ENCODE measurements around the gene SLC45A1. TPM values are rescaled to one million over a fixed set of nuclear protein-coding genes. Genes with fewer than 3 reads are reported as not detected.

SLC45A1 gene
- total and polyA plus RNA-seq, 2 of the 4 experiments (the other 2 are of a cell fraction) = 0.72 to 3.9 TPM

GRCh38 chr1:8312235-8313218 lies 5.4 kb upstream of the SLC45A1 start:
- peak overlapping the region; percentile 39 for H2BK120ac ChIP-seq (ENCODE audit: low read depth, low read length)
- peak overlapping the region; percentile 61; the same call in 1 of the 2 replicates for H4K91ac ChIP-seq (ENCODE audit: insufficient read depth, low read depth, low read length)
- peak overlapping the region; percentile 92 for H2AK5ac ChIP-seq (ENCODE audit: low read depth, low read length)
- H4K20me1 ChIP-seq (ENCODE audit: insufficient read depth, low read length) = no peaks in the 10 kb centered on the region
- TF ChIP-seq MAZ (IDR thresholded peaks at IDR 0.05; ENCODE audit: borderline replicate concordance, low read depth, low read length) (no peak), POLR2A (IDR thresholded peaks at IDR 0.05; ENCODE audit: low read depth, low read length) (no peak), BHLHE40 (IDR thresholded peaks at IDR 0.05; ENCODE audit: low read depth, low read length) (no peak), MXI1 (IDR thresholded peaks at IDR 0.05; ENCODE audit: borderline replicate concordance, low read depth, low read length) (no peak)
- H3K4me1 ChIP-seq (ENCODE audit: control insufficient read depth, insufficient read depth, low read length) = peaks cover 3% of the 10 kb centered on the region; the same call in 1 of the 2 replicates
- no peaks in the 10 kb centered on the region; the same call in 1 of the 2 replicates for H3K9me1 ChIP-seq (ENCODE audit: insufficient read depth, low read length)
- peak overlapping the region; percentile 31; the same call in 1 of the 2 replicates for H3K4ac ChIP-seq (ENCODE audit: low read depth, low read length)
- H3K18ac ChIP-seq (ENCODE audit: low read depth, low read length) = no peak overlapping the region
- peak overlapping the region in 1 of 2 experiments; percentile 1; a peak in 1 of 4 replicates for H4K8ac ChIP-seq (ENCODE audit: low read depth in 2 of 2, low read length in 2 of 2)
- no peak overlapping the region for H3K23ac ChIP-seq (ENCODE audit: low read depth, low read length)
- no peaks in the 10 kb centered on the region for H3K36me3 ChIP-seq (ENCODE audit: control insufficient read depth, insufficient read depth, low read length)
- no peak overlapping the region for H2AK9ac ChIP-seq (replicated peaks; ENCODE audit: low read depth, low read length, poor library complexity)
- H2BK20ac ChIP-seq (ENCODE audit: low read depth, low read length) = no peak overlapping the region; the same call in 1 of the 2 replicates
- H3K14ac ChIP-seq (replicated peaks; ENCODE audit: low read depth, low read length) = no peak overlapping the region
- intact Hi-C loops (cut with micrococcal nuclease) = loop anchor here (5.0 to 10.0 kb wide), 2 partner anchors 215 to 648 kb away; no protein-coding TSS in a partner anchor
- ATAC-seq (ENCODE audit: low read depth) (no peak), DNase-seq (no peak)
- no peak overlapping the region for H2AFZ ChIP-seq (replicated peaks; ENCODE audit: low read length, poor library complexity)
- H3K56ac ChIP-seq (ENCODE audit: extremely low read depth, insufficient read depth, low read length) = no peak overlapping the region
- in situ Hi-C loops (cut with MboI; ENCODE audit: low sequenced_read_pairs) = loop anchor here (5.0 to 25.0 kb wide), 3 partner anchors 295 to 650 kb away; no protein-coding TSS in a partner anchor
- peaks cover 2% of the 10 kb centered on the region; the same call in 1 of the 2 replicates for H3K9me3 ChIP-seq (ENCODE audit: control insufficient read depth, insufficient read depth, low read length)
- WGBS, 2 experiments (ENCODE audit: extremely low coverage in 2 of 2, insufficient read length in 1 of 2) = 100% methylated on average over 1 of the region's 17 CpGs; no CpG with 5 or more reads in 1 of the 2 experiments
- H3K79me1 ChIP-seq (ENCODE audit: low read depth in 1 of 2, low read length in 2 of 2) = peaks cover 0 to 1% of the 10 kb centered on the region in 2 experiments; a peak in 1 of 4 replicates
- no peaks in the 10 kb centered on the region for H3K27me3 ChIP-seq (ENCODE audit: control insufficient read depth, insufficient read depth, low read length)
- dilution Hi-C loops (cut with HindIII; ENCODE audit: low sequenced_read_pairs, unreplicated experiment) = loop anchor here (25.0 kb wide), 1 partner anchor 300 kb away; no protein-coding TSS in a partner anchor
- H3K27ac ChIP-seq (ENCODE audit: insufficient read depth, low read length) = no peak overlapping the region
- no peak overlapping the region for H3K4me2 ChIP-seq (ENCODE audit: low read depth, low read length)
- H3K4me3 ChIP-seq (ENCODE audit: insufficient read depth, low read depth, low read length) = no peak overlapping the region
- H2BK15ac ChIP-seq (ENCODE audit: low read depth, low read length) = 0 out of 3 replicates have a peak overlapping the region, but pooled peaks have one; percentile 67
- no peak overlapping the region for H3K9ac ChIP-seq (ENCODE audit: low read depth, low read length)
- CTCF ChIA-PET = interaction anchor here (0.5 kb wide), 1 partner anchor 66 kb away, joined by 6 read pairs; no protein-coding TSS in a partner anchor
- no TSS peak for BruUV-seq (replicated peaks)
- no peak overlapping the region for H4K5ac ChIP-seq (ENCODE audit: low read depth, low read length)
- no peak overlapping the region for H2BK5ac ChIP-seq (ENCODE audit: low read depth, low read length, poor library complexity, severe bottlenecking)
- POLR2A ChIA-PET (ENCODE audit: unreplicated experiment) = no interaction called here

Data from IMR-90 (cell line).